ENCODE results near the gene LAMA2.

GRCh38 chr6:129411092-129411491 lies 528.2 kb downstream of the LAMA2 start:
- TF ChIP-seq, protein P1, sequence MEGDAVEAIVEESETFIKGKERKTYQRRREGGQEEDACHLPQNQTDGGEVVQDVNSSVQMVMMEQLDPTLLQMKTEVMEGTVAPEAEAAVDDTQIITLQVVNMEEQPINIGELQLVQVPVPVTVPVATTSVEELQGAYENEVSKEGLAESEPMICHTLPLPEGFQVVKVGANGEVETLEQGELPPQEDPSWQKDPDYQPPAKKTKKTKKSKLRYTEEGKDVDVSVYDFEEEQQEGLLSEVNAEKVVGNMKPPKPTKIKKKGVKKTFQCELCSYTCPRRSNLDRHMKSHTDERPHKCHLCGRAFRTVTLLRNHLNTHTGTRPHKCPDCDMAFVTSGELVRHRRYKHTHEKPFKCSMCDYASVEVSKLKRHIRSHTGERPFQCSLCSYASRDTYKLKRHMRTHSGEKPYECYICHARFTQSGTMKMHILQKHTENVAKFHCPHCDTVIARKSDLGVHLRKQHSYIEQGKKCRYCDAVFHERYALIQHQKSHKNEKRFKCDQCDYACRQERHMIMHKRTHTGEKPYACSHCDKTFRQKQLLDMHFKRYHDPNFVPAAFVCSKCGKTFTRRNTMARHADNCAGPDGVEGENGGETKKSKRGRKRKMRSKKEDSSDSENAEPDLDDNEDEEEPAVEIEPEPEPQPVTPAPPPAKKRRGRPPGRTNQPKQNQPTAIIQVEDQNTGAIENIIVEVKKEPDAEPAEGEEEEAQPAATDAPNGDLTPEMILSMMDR (IDR thresholded peaks at IDR 0.05), result no peak
- TF ChIP-seq POLR2A (IDR thresholded peaks at IDR 0.05), result no peak

Data from uterus (tissue), 2 donors.